A172 (cell line): ENCODE data around the gene AP2A2. TPM values are rescaled to one million over a fixed set of nuclear protein-coding genes. Genes with fewer than 3 reads are reported as not detected.

ENCODE experiments used
- DNase-seq: peaks from one replicate; pipeline ENCODE4 v3.0.0-alpha.2; 2015; ENCODE audit warnings: low spot score
- total RNA-seq: library from RNA; depleted of rRNA; stranded (reverse); fragments of >200 nt; shearing (Covaris generic); gene quantifications from 2 replicates; pipeline ENCODE4 v1.2.3, GENCODE V29; 2014

AP2A2 gene
- total RNA-seq, 1 experiment from 2014 or later, result 29.4 TPM

- no peak for DNase-seq
Measured at GRCh38 chr11:924406-925157, 1.1 kb upstream of the AP2A2 start.

DNA sequence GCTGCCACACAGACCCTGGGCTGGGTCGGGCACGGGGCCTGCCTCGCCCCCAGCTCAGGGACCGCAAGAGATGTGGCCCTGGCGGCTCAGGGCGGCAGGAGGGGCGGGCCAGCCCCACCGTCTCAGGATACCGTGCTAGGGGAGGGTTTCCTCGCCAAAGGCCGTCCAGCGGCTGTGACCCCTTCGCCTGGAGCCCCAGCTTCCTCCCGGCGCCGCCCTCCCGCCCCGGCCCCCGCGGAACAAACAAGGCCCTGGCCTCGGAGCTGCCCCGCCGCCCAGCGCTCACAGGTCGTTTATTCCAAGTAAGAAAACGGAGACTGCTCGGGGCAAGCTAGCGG lies 543 bp upstream of the AP2A2 start:
- no peak for DNase-seq

GRCh38 chr11:926341-926916 lies 759 bp downstream of the AP2A2 start:
- DNase-seq, result peak; percentile 69

DNA sequence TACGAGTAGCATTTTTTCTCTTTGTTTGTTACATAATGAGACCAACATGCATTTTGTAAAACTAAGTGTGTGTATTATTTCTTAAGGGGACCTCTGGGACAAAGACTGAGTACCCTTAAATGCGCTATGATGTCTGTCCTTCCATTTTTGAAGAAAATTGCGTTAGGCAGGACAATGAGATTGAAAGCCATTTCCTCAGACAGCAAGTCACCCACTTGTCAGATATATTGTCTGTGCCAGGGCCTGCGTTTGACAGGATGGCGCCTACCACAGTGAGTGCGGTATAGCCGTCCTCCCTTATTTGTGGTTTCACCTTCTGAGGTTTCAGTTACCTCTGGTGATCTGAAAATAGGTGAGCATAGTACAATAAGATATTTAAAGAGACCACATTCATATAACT lies 2.2 kb downstream of the AP2A2 start:
- no peak for DNase-seq

DNA sequence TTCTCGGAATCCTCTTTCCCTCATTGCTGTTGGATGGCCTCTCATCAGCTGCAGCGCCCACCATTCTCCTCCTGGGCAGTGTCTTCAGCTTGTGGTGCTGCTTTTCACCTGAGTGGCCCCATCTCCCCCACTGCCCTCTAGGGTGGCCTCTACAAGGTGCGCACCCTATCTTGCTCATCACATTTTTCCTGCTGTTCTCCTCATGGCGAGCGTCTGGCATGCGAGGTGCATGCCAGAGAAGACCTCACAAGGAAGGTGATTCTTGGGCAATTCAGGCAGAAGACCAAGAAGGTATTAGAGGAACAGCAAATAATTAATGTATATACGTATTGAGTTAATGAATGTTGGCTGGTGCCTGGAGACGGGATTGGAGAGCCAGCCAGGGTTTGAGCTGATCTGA lies 3.1 kb downstream of the AP2A2 start:
- DNase-seq, result no peak

GRCh38 chr11:929405-929804 lies 3.7 kb downstream of the AP2A2 start:
- no peak for DNase-seq

GRCh38 chr11:931385-931784 lies 5.7 kb downstream of the AP2A2 start:
- DNase-seq, result no peak

- no peak for DNase-seq
Measured at GRCh38 chr11:932435-932834, 6.8 kb downstream of the AP2A2 start.

DNA sequence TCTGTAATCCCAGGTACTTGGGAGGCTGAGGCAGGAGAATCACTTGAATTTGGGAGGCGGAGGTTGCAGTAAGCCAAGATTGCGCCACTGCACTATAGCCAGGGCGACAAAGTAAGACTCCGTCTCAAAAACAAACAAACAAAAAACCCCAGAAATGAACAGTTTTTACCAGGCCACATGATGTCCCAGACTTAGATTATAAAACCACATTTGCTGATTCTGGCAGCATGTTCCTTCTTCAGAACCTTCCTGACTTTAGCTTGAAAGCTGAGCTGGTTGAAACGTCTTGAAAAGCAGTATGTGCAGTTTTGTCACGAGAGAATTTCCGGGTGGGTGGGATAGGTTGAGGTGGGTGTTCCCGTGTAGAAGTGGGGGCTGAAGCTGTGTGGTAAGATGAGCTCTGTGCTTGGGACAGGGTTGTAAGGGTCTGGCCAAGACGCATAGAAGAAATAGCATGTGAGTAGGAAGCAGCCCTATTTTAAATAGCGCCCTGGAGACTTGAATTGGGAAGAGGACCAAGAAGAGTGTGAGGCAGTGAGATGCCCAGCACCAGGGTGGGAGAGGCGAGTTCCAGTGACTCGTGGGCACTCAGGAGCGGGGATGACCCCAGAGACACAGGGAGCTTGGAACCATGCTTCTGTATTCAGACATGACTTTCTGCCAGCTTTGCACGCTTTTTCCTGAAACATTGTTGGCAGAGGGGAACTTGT lies 7.6 kb downstream of the AP2A2 start:
- DNase-seq, result no peak

GRCh38 chr11:933936-934335 lies 8.3 kb downstream of the AP2A2 start:
- DNase-seq, result no peak

DNA sequence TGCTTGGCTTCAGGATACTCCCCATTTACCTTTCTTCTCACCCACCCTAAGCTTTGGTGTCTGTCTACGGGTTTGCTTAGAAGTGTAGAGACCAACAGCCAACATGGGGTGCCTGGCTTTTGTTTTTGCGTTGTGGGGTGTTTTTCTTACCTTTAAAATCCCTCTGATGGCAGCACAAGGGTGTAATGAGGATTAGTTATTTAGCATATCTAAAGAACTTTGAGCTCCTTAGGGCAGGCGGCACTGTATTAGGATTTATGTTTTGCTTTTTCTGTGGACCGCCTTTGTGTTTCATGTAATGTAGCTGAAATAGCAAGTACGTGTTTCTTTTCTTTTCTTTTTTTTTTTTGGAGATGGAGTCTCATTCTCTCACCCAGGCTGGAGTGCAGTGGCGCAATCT lies 8.9 kb downstream of the AP2A2 start:
- no peak for DNase-seq

- no peak for DNase-seq
Measured at GRCh38 chr11:936199-936598, 10.5 kb downstream of the AP2A2 start.

DNA sequence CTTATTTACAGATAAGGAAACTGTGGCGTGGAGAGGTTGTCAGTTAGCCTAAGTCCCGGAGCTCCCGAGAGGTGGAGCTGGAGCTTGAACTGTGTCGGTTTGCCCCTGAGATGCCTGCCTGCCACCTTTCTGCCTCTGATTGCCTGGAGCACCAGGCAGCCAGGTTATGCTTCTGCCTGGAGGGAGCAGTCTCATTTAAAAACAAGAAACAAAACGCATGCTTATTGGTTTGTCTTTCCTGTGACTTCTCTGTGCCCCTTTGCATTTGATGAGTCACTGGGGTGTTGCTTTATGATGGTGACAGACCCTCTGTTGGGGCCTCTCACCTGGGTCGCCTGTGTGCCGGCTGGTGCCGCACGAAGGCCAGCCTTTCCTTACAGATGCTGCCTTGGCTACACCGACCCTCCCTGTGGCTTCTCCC lies 12.2 kb downstream of the AP2A2 start:
- no peak for DNase-seq

DNA sequence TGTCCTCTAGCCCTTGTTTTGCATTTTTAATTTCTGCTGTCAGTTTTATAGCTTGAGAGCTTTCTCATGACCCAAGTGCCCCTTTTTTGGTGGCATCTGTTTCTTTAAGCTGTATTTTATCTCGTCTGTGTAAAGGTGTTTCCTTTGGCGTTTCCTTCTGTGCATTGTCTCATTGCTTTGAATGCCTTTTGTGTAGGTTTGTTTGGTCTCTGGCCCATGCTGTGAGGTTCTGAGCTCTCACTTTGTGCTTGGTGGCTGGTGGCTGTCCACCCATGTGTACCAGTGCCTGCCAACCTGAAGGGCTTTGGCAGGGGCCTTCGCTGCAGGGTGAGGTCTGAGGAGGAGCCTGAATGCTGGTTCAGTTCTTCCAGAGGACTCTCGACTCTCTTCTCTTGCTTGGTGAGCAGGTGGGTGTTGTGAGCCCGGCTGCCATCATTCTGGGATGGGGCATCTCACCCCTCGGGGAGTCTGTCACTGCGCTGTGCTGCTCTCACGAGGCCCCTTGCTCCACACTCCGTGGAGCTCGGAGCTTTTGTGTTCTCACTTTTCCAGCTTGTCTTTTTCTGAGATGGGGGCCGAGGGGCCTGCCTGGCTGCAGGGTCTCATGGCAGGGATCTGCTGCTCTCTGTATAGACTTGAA lies 14.9 kb downstream of the AP2A2 start:
- DNase-seq, result no peak

GRCh38 chr11:942823-943222 lies 17.2 kb downstream of the AP2A2 start:
- no peak for DNase-seq

- no peak for DNase-seq
Measured at GRCh38 chr11:944711-945470, 19.2 kb downstream of the AP2A2 start.

GRCh38 chr11:945986-946385 lies 20.3 kb downstream of the AP2A2 start:
- DNase-seq, result no peak

GRCh38 chr11:947744-948143 lies 22.1 kb downstream of the AP2A2 start:
- DNase-seq, result no peak

GRCh38 chr11:951507-951906 lies 25.8 kb downstream of the AP2A2 start:
- DNase-seq, result no peak

DNA sequence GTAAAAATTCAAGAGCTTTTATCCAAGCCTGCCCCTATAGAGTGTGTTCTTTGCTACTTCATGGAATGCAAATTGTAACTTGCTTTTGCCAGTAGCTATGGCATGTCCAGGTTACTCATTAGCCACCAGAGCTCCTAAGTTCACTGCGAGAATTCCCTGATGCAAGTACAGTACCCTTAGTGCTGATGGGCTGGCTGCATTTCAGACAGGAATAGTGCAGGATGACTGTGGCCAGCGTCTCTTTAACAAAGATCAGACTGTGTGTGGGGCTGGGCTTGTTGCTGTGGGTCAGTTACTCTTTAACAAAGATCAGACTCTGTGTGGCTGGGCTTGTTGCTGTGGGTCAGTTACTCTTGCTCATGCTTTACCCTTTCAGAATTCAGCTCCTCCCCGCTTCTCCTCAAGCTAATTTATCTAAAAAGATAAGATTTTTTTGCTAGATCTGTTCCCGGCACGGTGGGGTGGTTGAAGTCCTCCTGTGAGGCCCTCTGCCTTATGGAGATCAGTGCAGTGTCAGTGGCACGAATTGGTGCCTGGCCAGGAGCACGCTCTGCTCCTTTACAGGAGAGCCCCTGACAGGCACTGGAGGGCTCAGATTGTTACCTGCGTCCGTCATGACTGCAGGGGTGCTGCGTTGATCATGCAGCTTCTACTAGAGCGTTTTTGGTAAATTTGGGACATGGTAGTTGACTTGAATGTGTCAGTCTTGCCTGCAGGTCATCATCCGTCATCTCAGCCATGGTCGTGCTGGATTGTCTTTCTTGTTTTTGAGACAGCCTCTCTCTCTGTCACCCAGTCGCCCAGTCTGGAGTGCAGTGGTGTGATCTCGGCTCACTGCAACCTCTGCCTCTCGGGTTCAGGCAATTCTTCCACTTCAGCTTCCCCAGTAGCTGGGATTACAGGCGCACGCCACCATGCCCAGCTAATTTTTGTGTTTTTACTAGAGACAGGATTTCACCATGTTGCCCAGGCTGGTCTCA lies 27.0 kb downstream of the AP2A2 start:
- no peak for DNase-seq

DNA sequence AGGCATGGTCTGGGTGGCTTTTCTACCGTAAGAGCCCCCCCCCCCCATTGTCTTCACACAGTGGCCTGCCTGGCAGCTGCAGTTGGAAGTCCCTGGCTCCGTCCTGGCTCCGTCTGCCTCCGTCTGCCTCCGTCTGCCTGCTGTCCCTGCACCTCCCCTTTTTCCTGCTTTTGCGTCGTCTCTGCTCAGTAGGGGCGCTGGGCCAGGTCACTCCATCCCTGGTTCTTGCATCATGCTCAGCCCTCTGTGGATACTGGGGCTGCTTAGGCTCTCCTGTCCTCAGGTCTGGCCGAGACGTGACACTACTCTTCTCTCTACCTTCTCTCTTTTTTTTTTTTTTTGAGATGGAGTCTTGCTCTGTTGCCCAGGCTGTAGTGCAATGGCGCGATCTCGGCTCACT lies 27.8 kb downstream of the AP2A2 start:
- DNase-seq, result no peak
